Left ventricle myocardium superior (tissue), 1 donor: Measurements from ENCODE around the gene MTMR3. TPM values are rescaled to one million over a fixed set of nuclear protein-coding genes. Genes with fewer than 3 reads are reported as not detected.
A peak's percentile ranks its signal among the peaks of the same experiment; 100 is the strongest.

Source experiments
- ATAC-seq: fragments of 200-7000 bp; cut with Tn5 transposase; one replicate; pipeline ENCODE4 v1.9.1; 2020; ENCODE audit warnings: mild to moderate bottlenecking, moderate library complexity
- DNase-seq: peaks from one replicate; pipeline ENCODE4 v3.0.0-alpha.2; 2020
- intact Hi-C: fragments of 100-400 bp; cut with micrococcal nuclease; formaldehyde crosslinking; loops from one replicate; pipeline ENCODE4 v1.11.0; 2022
- total RNA-seq: library from RNA; stranded (reverse); fragmentation: NEBNext Ultra II Directional; extraction: Animal tissue kit (Norgen Biotek cat#: 25700); gene quantifications from one replicate; pipeline ENCODE4 v1.2.1, GENCODE V29; 2021
- donor health status: DM: no; HTN: yes; CAD: no; lungs with severe emphysema.

The MTMR3 gene
- total RNA-seq, 1 donor from 2014 or later = 23.6 TPM

GRCh38 chr22:30033137-30033536 lies 150.2 kb downstream of the MTMR3 start:
- no peak for ATAC-seq
- intact Hi-C loops = no loop called here
- DNase-seq = no peak

DNA sequence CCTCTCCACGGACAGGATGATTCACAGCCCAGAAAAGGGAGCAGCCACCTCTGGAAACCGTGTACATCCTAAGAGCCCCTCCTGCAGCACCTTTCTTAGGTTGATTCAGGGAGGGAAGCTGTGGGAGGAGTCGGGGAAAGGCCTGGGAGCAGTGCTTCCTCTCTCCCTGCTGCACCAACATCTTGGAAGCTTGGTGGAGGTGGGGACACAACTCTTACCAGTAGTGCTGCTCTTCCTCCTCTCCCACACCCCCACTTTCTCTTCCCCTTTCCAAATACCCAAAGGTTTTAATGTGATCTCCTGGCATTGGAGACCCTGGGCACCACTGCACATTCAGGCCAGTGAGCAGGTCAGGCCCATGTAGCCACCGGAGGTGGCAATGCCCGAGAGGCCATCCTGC lies 150.9 kb downstream of the MTMR3 start:
- ATAC-seq = no peak
- DNase-seq = no peak
- intact Hi-C loops = no loop called here

- intact Hi-C loops = no loop called here
- DNase-seq = no peak
- no peak for ATAC-seq
Measured at GRCh38 chr22:30036656-30037055, 153.7 kb downstream of the MTMR3 start.

DNA sequence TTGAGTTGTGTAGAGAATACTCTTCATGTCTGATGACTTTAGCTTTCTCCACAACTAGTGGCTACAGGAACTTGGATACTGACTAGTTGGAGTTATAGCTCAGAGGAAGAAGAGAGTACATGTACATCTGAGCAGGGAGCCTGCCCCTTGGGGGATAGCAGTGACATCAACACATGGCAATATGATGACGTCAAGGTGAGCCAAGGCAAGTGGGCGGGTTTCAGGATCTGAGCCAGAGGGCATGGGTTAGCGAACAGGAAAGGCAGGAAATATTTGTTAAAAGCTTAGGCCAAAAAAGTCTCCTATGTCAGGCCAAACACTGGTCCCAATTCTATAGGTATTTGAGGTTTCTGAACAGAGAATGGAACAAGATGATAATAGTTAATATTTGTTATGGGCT lies 155.2 kb downstream of the MTMR3 start:
- intact Hi-C loops = no loop called here
- DNase-seq (no peak), ATAC-seq (peak; percentile 17)

GRCh38 chr22:30040499-30041260 lies 157.7 kb downstream of the MTMR3 start:
- intact Hi-C loops = no loop called here
- ATAC-seq = no peak
- DNase-seq = no peak

DNA sequence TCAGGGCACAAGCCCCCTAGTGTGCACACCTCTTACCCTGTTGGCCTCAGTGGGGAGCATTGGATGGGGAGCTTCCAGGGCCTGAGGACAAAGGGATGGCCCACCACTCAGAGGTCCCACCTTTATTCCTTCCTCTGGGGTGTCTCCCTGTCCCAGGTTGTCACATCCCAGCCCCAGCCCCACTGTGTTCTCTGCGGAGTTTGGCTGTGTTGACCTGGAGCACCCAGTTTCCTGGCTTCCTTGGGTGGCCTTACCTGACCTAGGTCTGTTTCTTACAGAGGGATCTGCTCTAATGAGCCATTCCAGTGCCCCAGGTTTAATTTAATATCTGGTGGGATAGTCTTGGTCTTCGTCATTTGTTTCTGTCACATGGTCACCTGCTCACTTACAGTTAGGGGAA lies 158.5 kb downstream of the MTMR3 start:
- DNase-seq = no peak
- intact Hi-C loops = no loop called here
- no peak for ATAC-seq

DNA sequence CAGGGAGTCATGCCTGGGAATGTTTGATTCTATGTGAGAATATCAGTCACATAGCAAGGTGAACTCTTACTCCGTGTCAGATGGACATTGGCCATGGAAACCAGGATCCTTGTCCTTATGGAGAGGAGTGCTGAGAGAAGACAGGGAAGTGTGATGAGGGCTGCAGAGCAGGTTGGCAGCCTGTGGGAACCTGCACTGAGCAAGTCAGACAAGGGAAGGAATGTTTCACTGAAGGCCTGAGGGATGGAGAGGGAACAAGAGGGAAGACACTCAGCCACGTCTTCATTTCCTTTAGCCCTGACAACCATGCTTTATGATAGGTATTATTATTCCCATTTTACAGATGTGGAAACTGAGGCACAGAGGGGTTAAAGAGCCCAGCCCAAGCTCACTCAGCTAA lies 158.9 kb downstream of the MTMR3 start:
- DNase-seq (no peak), ATAC-seq (no peak)
- intact Hi-C loops = no loop called here

- ATAC-seq (no peak), DNase-seq (no peak)
- intact Hi-C loops = no loop called here
Measured at GRCh38 chr22:30043161-30043560, 160.2 kb downstream of the MTMR3 start.

- ATAC-seq (no peak), DNase-seq (no peak)
- intact Hi-C loops = no loop called here
Measured at GRCh38 chr22:30044369-30044768, 161.4 kb downstream of the MTMR3 start.

DNA sequence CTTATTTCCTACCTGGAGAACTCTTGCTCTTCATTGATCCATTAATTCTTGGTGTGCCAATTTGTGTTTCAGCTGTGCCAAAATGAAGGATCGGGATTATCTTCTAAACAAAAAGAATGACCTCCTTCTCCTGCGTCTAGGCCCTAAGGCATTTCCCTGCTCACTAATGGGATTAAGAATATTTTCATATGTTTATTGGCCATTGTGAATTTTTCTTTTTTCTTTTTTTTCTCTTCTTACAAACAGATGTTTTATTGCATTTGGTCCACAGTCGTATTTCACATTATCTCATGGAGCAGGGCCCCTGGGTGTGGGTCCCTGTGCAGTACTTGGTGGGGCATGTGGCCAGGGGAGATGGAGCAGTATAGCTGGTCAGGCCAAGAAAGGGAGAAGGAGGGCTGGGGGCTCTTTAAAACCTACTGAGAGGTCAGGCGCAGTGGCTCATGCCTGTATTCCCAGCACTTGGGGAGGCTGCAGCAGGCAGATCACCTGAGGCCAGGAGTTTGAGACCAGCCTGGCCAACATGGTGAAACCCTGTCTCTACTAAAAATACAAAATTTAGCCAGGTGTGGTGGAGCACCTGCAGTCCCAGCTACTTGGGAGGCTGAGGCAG lies 162.0 kb downstream of the MTMR3 start:
- no peak for ATAC-seq
- DNase-seq = no peak
- intact Hi-C loops = no loop called here

GRCh38 chr22:30045494-30045887 lies 162.5 kb downstream of the MTMR3 start:
- ATAC-seq (no peak), DNase-seq (no peak)
- intact Hi-C loops = no loop called here

GRCh38 chr22:30045901-30046715 lies 163.1 kb downstream of the MTMR3 start:
- no peak for ATAC-seq
- no peak for DNase-seq
- intact Hi-C loops = no loop called here

- DNase-seq (no peak), ATAC-seq (no peak)
- intact Hi-C loops = no loop called here
Measured at GRCh38 chr22:30046716-30047363, 163.9 kb downstream of the MTMR3 start.

- ATAC-seq = no peak
- intact Hi-C loops = no loop called here
- no peak for DNase-seq
Measured at GRCh38 chr22:30047364-30047738, 164.4 kb downstream of the MTMR3 start.

- intact Hi-C loops = no loop called here
Measured at GRCh38 chr22:30048681-30049080, 165.7 kb downstream of the MTMR3 start.

GRCh38 chr22:30054067-30054763 lies 171.2 kb downstream of the MTMR3 start:
- peak; percentile 63 for ATAC-seq
- intact Hi-C loops = no loop called here
- no peak for DNase-seq

More at GRCh38 chr22:30048681-30049080, 165.7 kb downstream of the MTMR3 start:
- DNase-seq (no peak), ATAC-seq (no peak)

DNA sequence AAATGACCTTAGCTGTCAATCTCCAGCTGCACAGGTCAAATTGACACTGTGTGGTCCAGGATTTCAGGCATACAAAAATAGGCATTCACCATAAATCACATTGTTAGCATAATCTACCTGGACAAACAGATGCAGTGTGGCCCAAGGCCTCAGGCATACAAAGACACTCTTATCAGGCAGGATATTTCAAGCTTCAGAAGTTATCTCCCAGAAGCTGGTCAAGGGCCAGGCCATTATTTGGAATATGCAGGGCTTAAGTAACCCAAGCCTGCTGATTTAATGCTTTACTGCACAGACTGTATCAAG lies 171.7 kb downstream of the MTMR3 start:
- peak; percentile 47 for ATAC-seq
- intact Hi-C loops = no loop called here
- DNase-seq = no peak

DNA sequence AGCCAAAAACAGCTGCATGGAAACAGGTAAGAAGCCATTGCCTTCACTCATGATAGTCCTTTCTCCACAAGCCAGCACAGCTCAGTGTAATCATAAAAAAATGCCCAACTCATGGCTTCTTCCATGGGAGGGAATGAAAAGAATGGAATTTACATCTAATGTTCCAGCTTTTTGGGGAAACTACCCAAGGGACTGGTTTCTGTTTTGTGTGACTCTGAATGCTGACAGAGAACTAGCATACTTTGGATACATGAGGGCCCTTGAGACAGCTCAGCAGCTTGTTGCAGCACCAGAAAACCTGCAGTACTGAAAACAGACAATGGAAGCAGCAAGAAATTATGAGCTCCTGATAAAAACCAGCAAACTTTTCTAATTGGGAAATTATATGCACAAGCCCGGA lies 173.0 kb downstream of the MTMR3 start:
- ATAC-seq = no peak
- intact Hi-C loops = no loop called here

DNA sequence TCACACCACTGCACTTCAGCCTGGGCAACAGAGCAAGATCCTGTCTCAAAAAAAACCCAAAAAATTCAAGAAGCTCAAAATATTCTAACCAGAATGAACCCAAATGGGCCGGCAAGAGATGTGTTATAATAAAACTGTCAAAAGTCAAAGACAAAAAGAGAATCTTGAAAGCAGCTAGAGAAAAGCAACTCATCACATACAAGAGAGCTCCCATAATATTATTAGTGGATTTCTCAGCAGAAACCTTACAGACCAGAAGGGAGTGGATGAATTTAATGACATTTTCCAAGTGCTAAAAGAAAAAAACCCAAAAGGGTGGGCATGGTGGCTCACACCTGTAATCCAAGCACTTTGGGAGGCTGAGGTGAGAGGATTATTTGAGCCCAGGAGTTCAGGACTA lies 174.4 kb downstream of the MTMR3 start:
- ATAC-seq (no peak), DNase-seq (no peak)
- intact Hi-C loops = no loop called here

More for the DNA sequence above, 173.0 kb downstream of the MTMR3 start:
- DNase-seq = no peak
